Prostate gland (tissue), 2 donors: ENCODE data around the gene ANO6. TPM values are rescaled to one million over a fixed set of nuclear protein-coding genes. Genes with fewer than 3 reads are reported as not detected.

ENCODE experiments used
- DNase-seq: peaks from one replicate; pipeline ENCODE4 v3.0.0-alpha.2; 2019; ENCODE audit warnings: low spot score
- H3K27ac ChIP-seq, 2 donors: fragments of 200-600 bp; sonication (generic); 2 replicates each; pipeline ENCODE4 v1.5.1; 2017 to 2019
- H3K27me3 ChIP-seq: fragments of 200-600 bp; sonication (generic); replicated peaks from 2 replicates; pipeline ENCODE4 v1.5.1; 2019; ENCODE audit not compliant: insufficient read depth
- H3K36me3 ChIP-seq, 2 donors: fragments of 200-600 bp; sonication (generic); 1 replicate in 1 of 2; 2 replicates in 1 of 2; pipeline versions ENCODE4 v1.5.1 to v1.8.1; 2017 to 2019
- H3K4me1 ChIP-seq: fragments of 200-600 bp; sonication (generic); replicated peaks from 2 replicates; pipeline ENCODE4 v1.5.1; 2019
- H3K4me3 ChIP-seq, 2 donors: fragments of 200-600 bp; sonication (generic); 2 replicates each; pipeline ENCODE4 v1.5.1; 2017 to 2019
- H3K9me3 ChIP-seq: fragments of 200-600 bp; sonication (generic); 2 replicates; pipeline ENCODE4 v1.5.1; 2017
- POLR2A ChIP-seq: fragments of 450-650 bp; IDR thresholded peaks from one replicate; pipeline ENCODE4 v1.6.1; 2016; ENCODE audit warnings: antibody characterized with exemption, mild to moderate bottlenecking
- POLR2AphosphoS5 ChIP-seq: sonication (generic); formaldehyde crosslinking; IDR thresholded peaks from one replicate; pipeline ENCODE4 v1.6.1; 2017; ENCODE audit warnings: antibody characterized with exemption
- WGBS: methylation state at CpG from one replicate; pipeline ENCODE4 v1.1.5; 2018; 5-methylcytosine and 5-hydroxymethylcytosine counted together
- intact Hi-C: fragments of 100-400 bp; cut with DNase I; formaldehyde crosslinking; loops from one replicate; pipeline ENCODE4 v1.14.2; 2022
- total RNA-seq, 2 donors: library from RNA; depleted of rRNA; stranded (reverse); fragments of >200 nt; gene quantifications; one replicate each; pipeline ENCODE4 v1.1.0, GENCODE V29; 2016
- TF ChIP-seq, protein P1 (sequence below), 4 experiments: fragments of 200-600 bp in 2 of 4; fragments of 450-650 bp in 2 of 4; sonication (generic) in 2 of 4; IDR thresholded peaks; 1 replicate in 3 of 4; 2 replicates in 1 of 4; pipeline ENCODE4 v1.5.1; 2016 to 2019; ENCODE audit warnings: antibody characterized with exemption in 4 of 4, mild to moderate bottlenecking in 2 of 4, moderate library complexity in 2 of 4

ANO6 gene
- total RNA-seq, 2 donors from 2014 or later, result 36.8 to 78.8 TPM

DNA sequence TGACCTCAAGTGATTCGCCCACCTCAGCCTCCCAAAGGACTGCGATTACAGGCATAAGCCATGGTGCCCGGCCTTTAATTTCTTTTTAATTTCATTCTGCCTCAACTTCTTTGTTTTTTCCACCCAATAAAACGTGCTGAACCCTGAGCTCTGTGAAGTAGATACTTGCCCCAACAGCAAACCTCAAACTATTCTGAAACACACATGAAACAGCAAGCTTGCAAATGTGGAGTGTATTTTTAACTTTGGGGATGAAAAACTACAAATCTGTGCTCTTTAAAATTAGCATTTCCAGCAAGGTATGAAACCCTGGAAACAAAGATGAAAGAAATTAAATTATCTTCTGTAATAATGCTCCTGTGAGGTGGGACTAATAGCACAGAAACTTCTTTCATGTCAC, 246.6 kb downstream of the ANO6 start:
- no peaks in the 10 kb centered on the region for H3K27me3 ChIP-seq
- no peak for DNase-seq
- no peaks in the 10 kb centered on the region for H3K36me3 ChIP-seq
- TF ChIP-seq POLR2A (no peak), POLR2AphosphoS5 (no peak)
- TF ChIP-seq, protein P1, sequence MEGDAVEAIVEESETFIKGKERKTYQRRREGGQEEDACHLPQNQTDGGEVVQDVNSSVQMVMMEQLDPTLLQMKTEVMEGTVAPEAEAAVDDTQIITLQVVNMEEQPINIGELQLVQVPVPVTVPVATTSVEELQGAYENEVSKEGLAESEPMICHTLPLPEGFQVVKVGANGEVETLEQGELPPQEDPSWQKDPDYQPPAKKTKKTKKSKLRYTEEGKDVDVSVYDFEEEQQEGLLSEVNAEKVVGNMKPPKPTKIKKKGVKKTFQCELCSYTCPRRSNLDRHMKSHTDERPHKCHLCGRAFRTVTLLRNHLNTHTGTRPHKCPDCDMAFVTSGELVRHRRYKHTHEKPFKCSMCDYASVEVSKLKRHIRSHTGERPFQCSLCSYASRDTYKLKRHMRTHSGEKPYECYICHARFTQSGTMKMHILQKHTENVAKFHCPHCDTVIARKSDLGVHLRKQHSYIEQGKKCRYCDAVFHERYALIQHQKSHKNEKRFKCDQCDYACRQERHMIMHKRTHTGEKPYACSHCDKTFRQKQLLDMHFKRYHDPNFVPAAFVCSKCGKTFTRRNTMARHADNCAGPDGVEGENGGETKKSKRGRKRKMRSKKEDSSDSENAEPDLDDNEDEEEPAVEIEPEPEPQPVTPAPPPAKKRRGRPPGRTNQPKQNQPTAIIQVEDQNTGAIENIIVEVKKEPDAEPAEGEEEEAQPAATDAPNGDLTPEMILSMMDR (IDR thresholded peaks at IDR 0.05), result no peak
- no peak overlapping the region for H3K27ac ChIP-seq
- H3K9me3 ChIP-seq, result no peaks in the 10 kb centered on the region
- no peak overlapping the region for H3K4me3 ChIP-seq
- H3K4me1 ChIP-seq, result no peaks in the 10 kb centered on the region
- WGBS, result 81% methylated on average over 4 of the region's 4 CpGs
- intact Hi-C loops, result no loop called here

GRCh38 chr12:45464699-45465098, 248.8 kb downstream of the ANO6 start:
- intact Hi-C loops, result no loop called here
- no peaks in the 10 kb centered on the region for H3K27me3 ChIP-seq
- 40% methylated on average over 4 of the region's 4 CpGs for WGBS

GRCh38 chr12:45468751-45469615, 253.1 kb downstream of the ANO6 start:
- Histone ChIP-seq H3K36me3 (no peaks in the 10 kb centered on the region), H3K9me3 (no peaks in the 10 kb centered on the region), H3K27me3 (no peaks in the 10 kb centered on the region), H3K27ac (no peak overlapping the region), H3K4me1 (no peaks in the 10 kb centered on the region), H3K4me3 (no peak overlapping the region)
- WGBS, result 90% methylated on average over 18 of the region's 18 CpGs
- no peak for DNase-seq
- TF ChIP-seq, protein P1 (IDR thresholded peaks at IDR 0.05), result no peak
- TF ChIP-seq POLR2AphosphoS5 (no peak), POLR2A (no peak)
- intact Hi-C loops, result no loop called here

More at GRCh38 chr12:45464699-45465098, 248.8 kb downstream of the ANO6 start:
- H3K4me1 ChIP-seq, result no peaks in the 10 kb centered on the region
- H3K27ac ChIP-seq, result no peak overlapping the region
- TF ChIP-seq, protein P1 (IDR thresholded peaks at IDR 0.05), result no peak
- TF ChIP-seq POLR2AphosphoS5 (no peak), POLR2A (no peak)
- H3K9me3 ChIP-seq, result no peaks in the 10 kb centered on the region
- H3K4me3 ChIP-seq, result no peak overlapping the region
- no peak for DNase-seq
- no peaks in the 10 kb centered on the region for H3K36me3 ChIP-seq

GRCh38 chr12:45469902-45470301, 254.0 kb downstream of the ANO6 start:
- Histone ChIP-seq H3K27ac (no peak overlapping the region), H3K27me3 (no peaks in the 10 kb centered on the region), H3K4me1 (no peaks in the 10 kb centered on the region), H3K9me3 (no peaks in the 10 kb centered on the region), H3K36me3 (no peaks in the 10 kb centered on the region), H3K4me3 (no peak overlapping the region)
- no peak for DNase-seq
- intact Hi-C loops, result no loop called here
- 78% methylated on average over 4 of the region's 4 CpGs for WGBS
- TF ChIP-seq, protein P1 (IDR thresholded peaks at IDR 0.05), result no peak
- TF ChIP-seq POLR2A, result no peak
- TF ChIP-seq POLR2AphosphoS5, result no peak

- no peak for DNase-seq
- intact Hi-C loops, result no loop called here
- Histone ChIP-seq H3K36me3 (no peaks in the 10 kb centered on the region), H3K9me3 (no peaks in the 10 kb centered on the region), H3K27me3 (no peaks in the 10 kb centered on the region), H3K27ac (no peak overlapping the region), H3K4me3 (no peak overlapping the region), H3K4me1 (no peaks in the 10 kb centered on the region)
- WGBS, result 75% methylated on average over 3 of the region's 3 CpGs
- TF ChIP-seq POLR2AphosphoS5, result no peak
Observed at GRCh38 chr12:45473636-45474035, 257.7 kb downstream of the ANO6 start.
